H1 (cell line): Measurements from ENCODE around the gene ANXA8.
A peak's percentile ranks its signal among the peaks of the same experiment; 100 is the strongest.
"Not testable (repeated sequence)": the region's sequence is repeated elsewhere in the genome, so short reads cannot be mapped to it uniquely, and the experiment has no call there.

Experiments used
- EP300 ChIP-seq, 2 experiments: IDR thresholded peaks; 1 replicate in 1 of 2; 2 replicates in 1 of 2; pipeline ENCODE4 v1.6.1; 2011 to 2012; ENCODE audit warnings: low read depth in 2 of 2, low read length in 2 of 2, mild to moderate bottlenecking in 2 of 2, borderline replicate concordance in 1 of 2, inconsistent platforms in 1 of 2, moderate library complexity in 1 of 2
- POLR2A ChIP-seq, 2 experiments: IDR thresholded peaks; 1 replicate in 1 of 2; 2 replicates in 1 of 2; pipeline ENCODE4 v1.6.1; 2011; ENCODE audit warnings: low read depth in 2 of 2, low read length in 2 of 2, mild to moderate bottlenecking in 2 of 2; ENCODE audit errors: control extremely low read depth in 1 of 2
- POLR2AphosphoS5 ChIP-seq: IDR thresholded peaks from 2 replicates; pipeline ENCODE4 v1.6.1; 2011; ENCODE audit warnings: low read depth, low read length
- TF ChIP-seq, protein P1 (sequence below), 3 experiments: IDR thresholded peaks; 1 replicate in 2 of 3; 2 replicates in 1 of 3; pipeline versions ENCODE4 v1.5.1 to v1.6.1; 2011; ENCODE audit warnings: low read length in 3 of 3, mild to moderate bottlenecking in 3 of 3, inconsistent platforms in 2 of 3, low read depth in 1 of 3, moderate library complexity in 1 of 3; ENCODE audit not compliant: insufficient read depth in 1 of 3; ENCODE audit errors: control extremely low read depth in 1 of 3

DNA sequence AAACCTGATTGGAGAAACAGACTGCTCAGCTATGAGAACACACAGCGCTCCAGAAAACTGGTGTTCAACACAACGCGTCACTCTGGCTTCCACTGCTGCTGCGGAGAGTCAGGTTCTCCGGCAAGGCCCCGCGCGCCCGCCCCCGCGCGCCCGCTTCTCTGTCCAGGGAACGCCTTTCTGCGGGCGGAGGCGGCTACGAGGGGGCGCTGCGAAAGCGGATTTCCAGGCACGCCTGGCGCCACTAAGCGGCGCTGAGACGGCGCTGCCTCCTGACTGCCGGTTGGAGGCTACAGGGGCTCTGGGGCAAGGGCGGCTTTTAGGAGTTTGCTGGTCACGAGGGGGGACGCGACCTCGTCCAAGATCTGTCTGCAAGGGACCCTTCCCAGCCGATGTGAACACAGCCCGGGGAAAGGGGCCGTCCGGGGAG lies 22.6 kb downstream of the ANXA8 start:
- TF ChIP-seq, protein P1, sequence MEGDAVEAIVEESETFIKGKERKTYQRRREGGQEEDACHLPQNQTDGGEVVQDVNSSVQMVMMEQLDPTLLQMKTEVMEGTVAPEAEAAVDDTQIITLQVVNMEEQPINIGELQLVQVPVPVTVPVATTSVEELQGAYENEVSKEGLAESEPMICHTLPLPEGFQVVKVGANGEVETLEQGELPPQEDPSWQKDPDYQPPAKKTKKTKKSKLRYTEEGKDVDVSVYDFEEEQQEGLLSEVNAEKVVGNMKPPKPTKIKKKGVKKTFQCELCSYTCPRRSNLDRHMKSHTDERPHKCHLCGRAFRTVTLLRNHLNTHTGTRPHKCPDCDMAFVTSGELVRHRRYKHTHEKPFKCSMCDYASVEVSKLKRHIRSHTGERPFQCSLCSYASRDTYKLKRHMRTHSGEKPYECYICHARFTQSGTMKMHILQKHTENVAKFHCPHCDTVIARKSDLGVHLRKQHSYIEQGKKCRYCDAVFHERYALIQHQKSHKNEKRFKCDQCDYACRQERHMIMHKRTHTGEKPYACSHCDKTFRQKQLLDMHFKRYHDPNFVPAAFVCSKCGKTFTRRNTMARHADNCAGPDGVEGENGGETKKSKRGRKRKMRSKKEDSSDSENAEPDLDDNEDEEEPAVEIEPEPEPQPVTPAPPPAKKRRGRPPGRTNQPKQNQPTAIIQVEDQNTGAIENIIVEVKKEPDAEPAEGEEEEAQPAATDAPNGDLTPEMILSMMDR (IDR thresholded peaks at IDR 0.05; ENCODE audit: control extremely low read depth in 1 of 3, insufficient read depth in 1 of 3, low read depth in 1 of 3, low read length in 3 of 3): peak in 2 of 3 experiments; percentile 23 to 29; a peak in 2 of 4 replicates
- not testable (repeated sequence) for TF ChIP-seq POLR2A (IDR thresholded peaks at IDR 0.05; ENCODE audit: control extremely low read depth in 1 of 2, low read depth in 2 of 2, low read length in 2 of 2); EP300 (IDR thresholded peaks at IDR 0.05; ENCODE audit: borderline replicate concordance in 1 of 2, low read depth in 2 of 2, low read length in 2 of 2); POLR2AphosphoS5
